CD4-positive, CD25-positive, alpha-beta regulatory T cell (primary cell): ENCODE results near the gene DOCK1. TPM values are rescaled to one million over a fixed set of nuclear protein-coding genes. Genes with fewer than 3 reads are reported as not detected.
"Not testable (repeated sequence)": the region's sequence is repeated elsewhere in the genome, so short reads cannot be mapped to it uniquely, and the experiment has no call there.

Experiments used
- ATAC-seq, 2 donors: fragments of 150-1000 bp; cut with Tn5 transposase; one replicate each; pipeline ENCODE4 v1.10.0; 2021; ENCODE audit warnings: low read depth in 2 of 2, moderate number of reproducible peaks in 2 of 2, moderate library complexity in 1 of 2
- DNase-seq, 3 donors: peaks; one replicate each; pipeline versions ENCODE4 v3.0.0 to v3.0.0-alpha.2; 2012 to 2022; ENCODE audit warnings: mixed read lengths in 1 of 3
- H3K27ac ChIP-seq: one replicate; pipeline ENCODE4 v1.7.0; 2013; ENCODE audit warnings: mild to moderate bottlenecking, low read length; ENCODE audit not compliant: insufficient read depth, poor library complexity, severe bottlenecking
- H3K27me3 ChIP-seq: one replicate; pipeline ENCODE4 v1.7.0; 2013; ENCODE audit warnings: low read length; ENCODE audit not compliant: control insufficient read depth, insufficient read depth
- H3K36me3 ChIP-seq: one replicate; pipeline ENCODE4 v1.7.0; 2013; ENCODE audit warnings: mild to moderate bottlenecking, low read length, moderate library complexity; ENCODE audit not compliant: control insufficient read depth, insufficient read depth
- H3K4me1 ChIP-seq: 2 replicates; pipeline ENCODE4 v1.7.0; 2013; ENCODE audit warnings: mild to moderate bottlenecking, low read length; ENCODE audit not compliant: insufficient read depth, control insufficient read depth, poor library complexity, severe bottlenecking
- H3K4me3 ChIP-seq: one replicate; pipeline ENCODE4 v1.7.0; 2013; ENCODE audit warnings: low read depth, mild to moderate bottlenecking, low read length, moderate library complexity
- H3K9me3 ChIP-seq, 2 experiments: 1 replicate in 1 of 2; 2 replicates in 1 of 2; pipeline ENCODE4 v1.7.0; 2013; ENCODE audit warnings: low read length in 2 of 2, mild to moderate bottlenecking in 1 of 2, moderate library complexity in 1 of 2; ENCODE audit not compliant: control insufficient read depth in 2 of 2
- H3K27ac Mint-ChIP-seq, 3 donors: one replicate each; pipeline ENCODE4 v1.8.0; 2020 to 2022; ENCODE audit warnings: mild to moderate bottlenecking in 3 of 3, mixed read lengths in 3 of 3, moderate library complexity in 2 of 3
- H3K27me3 Mint-ChIP-seq: one replicate; pipeline ENCODE4 v1.8.0; 2022; ENCODE audit warnings: mild to moderate bottlenecking, mixed read lengths
- H3K36me3 Mint-ChIP-seq: one replicate; pipeline ENCODE4 v1.8.0; 2020; ENCODE audit warnings: mixed read lengths
- H3K4me1 Mint-ChIP-seq, 4 donors: one replicate each; pipeline ENCODE4 v1.8.0; 2020 to 2022; ENCODE audit warnings: mixed read lengths in 4 of 4, mild to moderate bottlenecking in 1 of 4
- H3K4me3 Mint-ChIP-seq, 4 donors: one replicate each; pipeline ENCODE4 v1.8.0; 2020 to 2022; ENCODE audit warnings: mild to moderate bottlenecking in 4 of 4, mixed read lengths in 4 of 4, moderate library complexity in 3 of 4
- H3K9me3 Mint-ChIP-seq, 7 donors: one replicate each; pipeline ENCODE4 v1.8.0; 2020 to 2022; ENCODE audit warnings: mixed read lengths in 7 of 7, mild to moderate bottlenecking in 3 of 7, moderate library complexity in 2 of 7
- polyA plus RNA-seq, 4 donors: library from polyadenylated mRNA; unstranded; fragments of 300-500 nt; fragmentation: Illumina TruSeq; gene quantifications; one replicate each; pipeline ENCODE4 v1.2.3, GENCODE V29; 2021
- total RNA-seq: library from RNA; stranded (reverse); gene quantifications from one replicate; pipeline ENCODE4 v1.2.3, GENCODE V29; 2022

DOCK1 gene
- total and polyA plus RNA-seq, 5 donors from 2014 or later, result 0.20 TPM; not detected in 4

DNA sequence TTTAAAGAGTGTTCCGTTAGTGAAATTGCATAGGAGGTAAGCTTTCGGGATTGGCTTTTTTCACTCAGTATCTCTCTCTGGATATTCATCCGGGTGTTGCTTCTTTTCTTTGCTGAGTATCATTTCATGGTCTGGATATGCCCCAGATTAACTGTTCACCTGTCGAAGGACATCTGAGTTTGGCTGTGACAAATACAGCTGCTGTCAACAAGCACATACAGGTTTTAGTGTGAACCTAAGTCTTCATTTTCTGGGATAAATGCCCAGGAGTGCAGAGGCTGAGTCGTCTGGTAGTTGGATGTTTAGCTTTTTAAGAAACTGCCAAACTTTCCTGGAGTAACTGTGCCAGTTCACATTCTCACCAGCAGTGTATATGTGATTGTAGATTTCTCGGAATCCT, 5.6 kb downstream of the DOCK1 start:
- Mint-ChIP-seq H3K27ac (no peak overlapping the region), H3K9me3 (peaks cover 2 to 5% (median 4%) of the 10 kb centered on the region in 7 donors), H3K4me1 (peaks cover 0 to 2% (median 0%) of the 10 kb centered on the region in 4 donors), H3K4me3 (no peak overlapping the region), H3K27me3 (peaks cover 7% of the 10 kb centered on the region), H3K36me3 (no peaks in the 10 kb centered on the region)
- Histone ChIP-seq H3K9me3 (no peaks in the 10 kb centered on the region), H3K4me3 (no peak overlapping the region), H3K36me3 (no peaks in the 10 kb centered on the region), H3K4me1 (no peaks in the 10 kb centered on the region), H3K27me3 (no peaks in the 10 kb centered on the region), H3K27ac (no peak overlapping the region)
- ATAC-seq (no peak), DNase-seq (no peak)

- H3K9me3 Mint-ChIP-seq, result peaks cover 2 to 6% (median 4%) of the 10 kb centered on the region in 7 donors
- ATAC-seq (no peak), DNase-seq (no peak)
- Histone ChIP-seq H3K27ac (no peak overlapping the region), H3K9me3 (no peaks in the 10 kb centered on the region), H3K27me3 (no peaks in the 10 kb centered on the region), H3K4me3 (no peak overlapping the region), H3K4me1 (no peaks in the 10 kb centered on the region), H3K36me3 (no peaks in the 10 kb centered on the region)
- no peak overlapping the region for H3K4me3 Mint-ChIP-seq
- peaks cover 6% of the 10 kb centered on the region for H3K27me3 Mint-ChIP-seq
- H3K36me3 Mint-ChIP-seq, result no peaks in the 10 kb centered on the region
- H3K27ac Mint-ChIP-seq, result no peak overlapping the region
- peaks cover 0 to 2% (median 0%) of the 10 kb centered on the region in 4 donors for H3K4me1 Mint-ChIP-seq
Observed at GRCh38 chr10:126911301-126911700, 6.1 kb downstream of the DOCK1 start.

GRCh38 chr10:126913316-126913715, 8.1 kb downstream of the DOCK1 start:
- Mint-ChIP-seq H3K9me3 (peaks cover 0 to 6% (median 4%) of the 10 kb centered on the region in 7 donors), H3K36me3 (no peaks in the 10 kb centered on the region), H3K4me1 (no peaks in the 10 kb centered on the region), H3K27me3 (no peaks in the 10 kb centered on the region), H3K4me3 (no peak overlapping the region), H3K27ac (no peak overlapping the region)
- Histone ChIP-seq H3K9me3 (no peaks in the 10 kb centered on the region), H3K36me3 (no peaks in the 10 kb centered on the region), H3K27me3 (no peaks in the 10 kb centered on the region), H3K4me3 (no peak overlapping the region), H3K27ac (no peak overlapping the region), H3K4me1 (no peaks in the 10 kb centered on the region)
- no peak for ATAC-seq
- no peak for DNase-seq

DNA sequence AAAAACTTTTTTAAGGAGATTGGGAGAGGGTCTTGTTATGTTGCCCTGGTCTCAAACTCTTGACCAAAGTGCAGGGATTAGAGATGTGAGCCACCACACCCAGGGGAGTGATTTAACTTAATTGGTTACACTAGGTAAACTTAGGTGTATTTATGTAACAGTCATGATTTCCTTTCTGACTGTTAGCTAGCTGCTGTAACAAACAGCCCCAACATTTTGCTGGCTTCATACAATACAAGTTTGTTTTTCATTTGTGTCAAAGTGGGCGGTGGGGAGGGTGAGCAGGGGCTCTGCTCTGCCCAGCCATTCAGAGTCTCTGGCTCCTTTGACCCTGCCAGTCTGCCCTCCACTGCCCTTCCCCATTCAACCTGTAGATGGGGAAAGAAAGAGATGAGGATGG, 9.3 kb downstream of the DOCK1 start:
- H3K27me3 Mint-ChIP-seq, result no peaks in the 10 kb centered on the region
- H3K36me3 Mint-ChIP-seq, result no peaks in the 10 kb centered on the region
- H3K4me3 Mint-ChIP-seq, result no peak overlapping the region
- no peak overlapping the region for H3K4me3 ChIP-seq
- no peaks in the 10 kb centered on the region for H3K4me1 Mint-ChIP-seq
- H3K9me3 Mint-ChIP-seq, result peaks cover 1 to 7% (median 4%) of the 10 kb centered on the region in 7 donors
- H3K27me3 ChIP-seq, result no peaks in the 10 kb centered on the region
- ATAC-seq, result no peak
- H3K27ac Mint-ChIP-seq, result no peak overlapping the region
- H3K9me3 ChIP-seq, result no peaks in the 10 kb centered on the region
- no peak overlapping the region for H3K27ac ChIP-seq
- H3K4me1 ChIP-seq, result no peaks in the 10 kb centered on the region
- no peaks in the 10 kb centered on the region for H3K36me3 ChIP-seq
- no peak for DNase-seq

DNA sequence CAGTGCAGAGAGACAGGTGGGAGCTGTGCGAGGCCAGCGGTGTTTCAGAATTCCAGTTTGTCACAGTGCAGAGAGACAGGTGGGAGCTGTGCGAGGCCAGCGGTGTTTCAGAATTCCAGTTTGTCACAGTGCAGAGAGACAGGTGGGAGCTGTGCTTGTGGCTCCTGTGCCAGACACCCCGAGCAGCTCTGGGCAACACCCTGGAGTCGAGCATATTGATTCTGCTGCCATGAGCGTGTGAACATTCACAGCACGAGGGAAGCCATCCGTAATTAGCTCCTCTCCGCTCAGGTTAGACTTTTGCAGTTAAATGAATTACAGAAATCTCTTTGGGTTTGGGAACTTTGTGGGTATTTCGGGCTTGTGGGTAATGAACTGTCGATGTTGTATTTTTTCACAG, 11.7 kb downstream of the DOCK1 start:
- H3K9me3 Mint-ChIP-seq, result peaks cover 0 to 14% (median 4%) of the 10 kb centered on the region in 7 donors
- not testable (repeated sequence) for H3K4me3 ChIP-seq, H3K27ac ChIP-seq, H3K4me3 Mint-ChIP-seq, ATAC-seq, H3K4me1 ChIP-seq, DNase-seq, H3K4me1 Mint-ChIP-seq, H3K27me3 ChIP-seq, H3K27me3 Mint-ChIP-seq, H3K9me3 ChIP-seq, H3K27ac Mint-ChIP-seq, H3K36me3 Mint-ChIP-seq, H3K36me3 ChIP-seq

- Mint-ChIP-seq H3K4me3 (no peak overlapping the region), H3K36me3 (no peaks in the 10 kb centered on the region)
- no peak for ATAC-seq
Observed at GRCh38 chr10:126917375-126917774, 12.1 kb downstream of the DOCK1 start.

DNA sequence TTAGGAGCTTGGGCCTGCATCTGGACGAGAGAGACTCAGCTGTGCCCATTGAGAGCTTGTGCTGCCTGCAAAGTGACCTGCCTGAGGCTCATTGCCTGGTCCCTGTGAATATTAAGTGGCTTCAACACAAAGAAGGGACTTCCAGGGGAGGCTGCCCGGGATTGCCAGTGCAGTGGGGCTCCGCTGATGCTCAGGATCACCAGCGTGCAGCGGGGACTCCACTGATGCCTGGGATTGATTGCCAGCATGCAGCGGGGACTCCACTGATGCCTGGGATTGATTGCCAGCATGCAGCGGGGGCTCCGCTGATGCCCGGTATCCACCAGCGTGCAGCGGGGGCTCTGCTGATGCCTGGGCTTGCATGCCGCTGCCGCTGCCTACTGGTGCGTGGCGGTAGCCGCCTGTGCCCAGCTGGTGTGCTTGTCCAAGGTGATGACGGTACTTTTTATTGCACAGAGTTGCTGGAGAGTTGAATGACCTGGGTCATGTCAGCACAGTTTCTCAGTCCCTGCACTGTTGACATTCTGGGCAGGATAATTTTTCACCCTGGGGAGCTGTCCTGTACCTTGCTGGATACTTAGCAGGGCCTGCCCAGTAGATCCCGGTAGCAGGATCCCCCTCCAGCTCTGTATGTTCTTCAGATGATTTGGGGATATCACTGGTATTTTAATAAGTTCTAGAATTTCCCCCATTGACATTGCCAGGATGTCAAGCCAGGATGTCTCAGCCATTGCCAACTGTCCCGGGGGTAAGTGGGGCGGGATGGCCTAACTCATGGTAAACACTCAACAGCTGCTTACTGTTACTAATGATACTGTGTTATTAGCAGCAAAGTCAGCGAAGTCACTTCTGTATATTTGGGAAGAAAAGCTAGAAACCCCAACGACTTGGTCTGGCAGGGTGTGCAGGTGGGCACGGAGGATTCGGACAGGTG, 13.0 kb downstream of the DOCK1 start:
- H3K27ac Mint-ChIP-seq, result no peak overlapping the region

More at GRCh38 chr10:126917375-126917774, 12.1 kb downstream of the DOCK1 start:
- no peaks in the 10 kb centered on the region for H3K36me3 ChIP-seq
- Mint-ChIP-seq H3K9me3 (peaks cover 1 to 15% (median 4%) of the 10 kb centered on the region in 7 donors), H3K27me3 (no peaks in the 10 kb centered on the region), H3K4me1 (no peaks in the 10 kb centered on the region), H3K27ac (no peak overlapping the region)
- H3K27me3 ChIP-seq, result no peaks in the 10 kb centered on the region
- H3K9me3 ChIP-seq, result no peaks in the 10 kb centered on the region
- no peak overlapping the region for H3K27ac ChIP-seq
- no peaks in the 10 kb centered on the region for H3K4me1 ChIP-seq
- H3K4me3 ChIP-seq, result no peak overlapping the region
- no peak for DNase-seq

GRCh38 chr10:126919426-126919825, 14.2 kb downstream of the DOCK1 start:
- DNase-seq, result no peak
- Mint-ChIP-seq H3K4me3 (no peak overlapping the region), H3K4me1 (no peaks in the 10 kb centered on the region), H3K9me3 (peaks cover 1 to 15% (median 5%) of the 10 kb centered on the region in 7 donors), H3K27ac (no peak overlapping the region), H3K27me3 (peaks cover 4% of the 10 kb centered on the region), H3K36me3 (no peaks in the 10 kb centered on the region)
- Histone ChIP-seq H3K4me3 (no peak overlapping the region), H3K27ac (no peak overlapping the region), H3K27me3 (no peaks in the 10 kb centered on the region), H3K9me3 (no peaks in the 10 kb centered on the region), H3K4me1 (no peaks in the 10 kb centered on the region), H3K36me3 (no peaks in the 10 kb centered on the region)
- ATAC-seq, result no peak

More for the DNA sequence above, 13.0 kb downstream of the DOCK1 start:
- Histone ChIP-seq H3K9me3 (no peaks in the 10 kb centered on the region), H3K4me1 (no peaks in the 10 kb centered on the region), H3K36me3 (no peaks in the 10 kb centered on the region), H3K27ac (no peak overlapping the region), H3K4me3 (no peak overlapping the region), H3K27me3 (no peaks in the 10 kb centered on the region)
- Mint-ChIP-seq H3K4me1 (no peaks in the 10 kb centered on the region), H3K9me3 (peaks cover 1 to 15% (median 5%) of the 10 kb centered on the region in 7 donors), H3K27me3 (peaks cover 3% of the 10 kb centered on the region), H3K4me3 (no peak overlapping the region), H3K36me3 (no peaks in the 10 kb centered on the region)
- ATAC-seq, result no peak
- DNase-seq, result no peak
